Right forelimb (tissue), 1 donor: ENCODE data around the gene FNDC1.
"Not testable (repeated sequence)": the region's sequence is repeated elsewhere in the genome, so short reads cannot be mapped to it uniquely, and the experiment has no call there.

Source experiments
- DNase-seq: peaks from one replicate; pipeline ENCODE4 v3.0.0-alpha.2; 2018

FNDC1 gene

DNA sequence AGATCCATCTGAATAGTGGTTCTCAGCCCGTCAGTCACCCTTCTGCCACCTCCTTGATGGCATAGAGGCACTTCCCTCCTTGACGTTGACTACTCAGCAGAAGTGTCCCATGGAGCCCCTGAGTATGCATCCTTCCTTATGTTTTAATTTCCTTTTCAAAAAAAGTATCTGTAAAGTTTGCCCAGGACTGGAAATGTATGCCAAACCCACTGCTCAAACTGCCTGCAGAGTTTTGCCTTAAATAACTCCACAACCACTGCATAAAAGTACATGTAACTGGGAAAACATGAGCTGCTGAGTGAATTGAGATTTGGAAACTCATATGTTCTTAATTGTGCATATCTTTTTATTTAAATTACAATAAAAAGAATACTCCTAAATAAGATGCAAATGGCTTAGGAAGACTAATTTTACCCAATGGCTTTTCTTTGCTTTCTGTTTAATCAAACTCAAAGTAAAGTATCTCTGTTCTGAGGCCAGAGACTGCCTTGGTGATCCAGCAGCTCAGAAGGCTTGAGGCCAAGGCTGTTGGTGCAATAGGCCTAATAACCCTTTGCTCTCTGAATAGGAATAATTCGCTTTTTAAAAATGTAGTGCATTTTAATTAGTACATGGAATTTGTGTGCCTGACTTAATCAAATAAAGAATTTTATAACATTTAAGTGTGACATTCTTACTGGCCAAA, 90.4 kb downstream of the FNDC1 start:
- no peak for DNase-seq

DNA sequence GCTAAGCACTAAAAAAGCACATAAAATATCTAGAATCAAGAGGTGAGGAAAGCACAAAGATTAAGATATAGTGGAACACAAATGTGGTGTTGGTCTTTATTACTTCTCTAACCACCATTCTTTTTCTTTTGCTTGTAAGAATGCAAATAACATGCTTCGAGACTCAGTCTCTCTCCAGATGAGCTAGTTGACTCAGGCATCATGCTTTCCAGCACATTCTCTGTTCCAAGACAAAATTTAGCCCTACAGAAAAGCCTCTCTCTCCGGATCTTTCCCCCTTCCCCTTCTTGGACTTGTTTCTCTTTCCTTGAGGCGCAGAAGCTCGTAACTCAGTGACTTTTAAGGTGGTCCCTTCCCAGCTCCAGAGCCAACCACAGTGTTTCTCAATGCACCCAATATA, 91.0 kb downstream of the FNDC1 start:
- no peak for DNase-seq

DNA sequence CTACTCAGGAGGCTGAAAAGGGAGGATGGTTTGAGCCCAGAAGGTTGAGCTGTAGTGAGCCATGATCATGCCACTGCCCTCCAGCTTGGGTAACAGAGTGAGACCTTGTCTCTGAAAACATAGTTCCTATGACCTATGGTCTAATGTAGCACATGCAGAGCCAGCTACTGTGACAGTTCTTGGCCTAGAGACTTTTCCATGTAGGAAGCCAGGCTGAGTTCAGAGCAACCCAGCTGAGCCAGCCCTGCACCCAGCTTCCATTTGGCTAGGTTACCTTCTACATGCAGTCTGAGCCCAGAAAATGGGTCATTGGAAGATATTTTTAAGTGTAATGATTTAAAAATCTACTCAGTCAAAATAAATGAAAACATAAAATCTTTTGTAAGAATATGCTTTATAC, 92.8 kb downstream of the FNDC1 start:
- no peak for DNase-seq

DNA sequence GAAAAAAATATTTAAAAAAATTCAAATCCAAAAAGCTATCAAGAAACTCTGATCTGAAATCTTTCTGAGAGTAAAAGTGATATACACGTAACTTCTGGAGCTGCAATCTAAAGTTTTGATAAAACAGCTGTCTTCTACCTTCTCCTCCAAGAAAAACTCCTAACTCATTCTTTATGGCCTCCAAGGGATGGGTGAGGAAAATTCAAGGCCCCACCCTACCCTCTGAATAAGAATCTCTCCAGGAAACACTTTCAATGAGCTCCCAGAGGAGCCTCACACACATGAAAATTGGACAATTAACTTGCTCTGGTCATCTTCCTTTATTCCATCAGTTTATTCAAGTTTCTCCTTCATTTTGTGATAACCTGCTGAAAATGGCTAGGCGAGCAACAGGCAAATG, 93.4 kb downstream of the FNDC1 start:
- DNase-seq = no peak

DNA sequence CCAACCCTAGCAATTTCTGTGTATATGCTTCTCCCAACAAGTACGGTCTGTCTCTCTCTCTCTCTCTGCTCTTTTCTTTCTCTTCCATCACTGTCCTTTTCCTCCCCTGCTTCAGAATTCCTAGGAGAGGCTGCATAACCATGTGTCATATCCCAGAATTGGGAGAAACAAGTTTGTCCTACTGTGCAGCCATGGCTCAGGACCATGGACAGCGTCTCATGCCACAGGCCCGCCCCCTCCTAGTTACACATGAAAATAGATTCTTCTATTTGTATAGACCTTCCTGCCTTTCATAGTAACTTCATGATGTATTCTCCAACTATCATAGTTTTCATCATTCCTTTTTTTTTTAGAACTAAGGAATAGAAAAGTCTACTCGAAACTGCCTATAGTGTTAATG, 98.0 kb downstream of the FNDC1 start:
- DNase-seq = no peak

DNA sequence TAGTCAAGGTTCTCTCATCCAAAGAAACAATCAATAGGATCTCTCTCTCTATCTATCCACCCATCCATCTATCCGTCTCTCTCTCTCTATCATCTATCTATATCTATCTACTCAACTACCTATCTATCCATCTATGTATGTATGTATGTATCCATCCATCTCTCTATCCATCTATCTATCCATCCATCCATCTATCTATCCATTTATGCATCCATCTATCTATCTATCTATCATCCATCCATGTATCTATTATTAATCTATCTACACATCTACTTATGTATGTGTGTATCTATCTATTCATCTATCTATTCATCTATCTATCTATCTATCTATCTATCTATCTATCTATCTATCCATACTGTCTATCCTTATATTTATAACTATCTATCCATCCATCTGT, 99.3 kb downstream of the FNDC1 start:
- no peak for DNase-seq

DNA sequence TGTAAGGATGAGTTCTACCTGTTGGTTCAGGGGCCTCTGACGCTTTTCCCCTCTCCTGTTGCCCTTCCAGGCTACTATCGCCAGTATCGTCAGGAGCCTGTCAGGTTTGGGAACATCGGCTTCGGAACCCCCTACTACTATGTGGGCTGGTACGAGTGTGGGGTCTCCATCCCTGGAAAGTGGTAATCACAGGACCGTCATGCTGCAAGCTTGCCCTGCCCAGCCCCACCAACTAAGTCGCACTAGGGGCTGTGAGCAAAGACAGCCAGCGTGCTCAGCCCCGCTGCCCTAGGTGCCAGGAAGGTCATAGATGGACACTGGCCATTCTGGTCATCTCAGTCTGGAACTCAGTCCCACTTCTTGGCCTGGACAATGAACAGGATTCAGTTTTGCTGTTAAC, 102.1 kb downstream of the FNDC1 start:
- no peak for DNase-seq

DNA sequence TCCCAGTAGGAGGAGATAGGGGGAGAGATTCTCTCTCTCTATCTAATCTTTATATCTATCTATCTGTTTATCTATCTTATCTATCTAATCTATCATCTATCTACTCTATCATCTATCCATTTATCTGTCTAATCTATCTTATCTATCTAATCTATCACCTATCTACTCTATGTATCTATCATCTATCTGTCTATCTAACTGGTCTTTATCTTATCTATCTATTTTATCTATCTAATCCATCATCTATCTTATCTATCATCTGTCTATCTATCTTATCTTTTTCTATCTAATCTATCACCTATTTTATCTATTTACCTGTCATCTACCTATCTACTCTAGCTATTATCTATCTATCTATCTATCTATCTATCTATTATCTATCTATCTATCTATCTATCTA, 109.4 kb downstream of the FNDC1 start:
- no peak for DNase-seq

DNA sequence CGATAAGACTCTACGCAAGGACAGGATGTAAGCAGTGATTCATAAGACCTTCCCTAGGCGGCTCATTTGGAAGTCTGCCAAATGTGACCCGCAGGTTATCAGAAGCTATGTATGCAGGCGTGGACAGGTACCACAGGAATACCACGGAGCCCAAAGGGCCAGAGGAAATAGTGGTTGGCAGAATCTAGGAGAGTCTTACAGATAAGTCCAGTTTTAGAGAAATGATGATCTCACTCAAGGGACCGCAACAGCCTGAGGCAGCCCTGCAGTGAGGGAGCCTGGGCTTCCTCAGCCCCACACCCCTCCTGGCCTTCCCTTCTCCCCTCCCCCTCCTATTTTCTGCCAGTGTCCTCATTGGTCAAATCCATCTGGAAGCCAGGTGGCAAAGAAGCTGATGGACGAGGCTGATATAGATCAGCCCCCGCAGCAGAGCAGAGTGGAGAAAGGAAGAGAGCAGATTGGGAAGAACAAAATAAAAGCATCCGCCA, 110.6 kb downstream of the FNDC1 start:
- no peak for DNase-seq

DNA sequence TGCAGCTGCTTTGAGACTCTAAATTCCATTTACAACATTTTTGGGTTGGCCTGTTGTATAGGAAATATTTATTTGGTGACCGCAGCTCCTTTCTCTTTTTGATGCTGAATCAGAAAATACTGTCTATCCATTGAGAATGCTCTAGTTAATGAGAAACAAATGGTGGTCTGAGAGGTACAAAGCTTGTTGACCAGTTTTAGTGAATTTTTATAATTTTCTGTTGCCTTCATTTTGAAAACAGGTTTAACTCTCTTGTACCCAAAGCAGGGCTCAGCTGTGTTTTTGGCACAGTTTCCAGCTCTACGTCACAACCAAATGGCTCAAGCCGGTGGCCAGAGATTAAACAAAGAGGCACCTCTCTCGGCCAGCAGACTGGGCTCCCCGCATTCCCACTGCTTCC, 113.2 kb downstream of the FNDC1 start:
- DNase-seq = no peak

DNA sequence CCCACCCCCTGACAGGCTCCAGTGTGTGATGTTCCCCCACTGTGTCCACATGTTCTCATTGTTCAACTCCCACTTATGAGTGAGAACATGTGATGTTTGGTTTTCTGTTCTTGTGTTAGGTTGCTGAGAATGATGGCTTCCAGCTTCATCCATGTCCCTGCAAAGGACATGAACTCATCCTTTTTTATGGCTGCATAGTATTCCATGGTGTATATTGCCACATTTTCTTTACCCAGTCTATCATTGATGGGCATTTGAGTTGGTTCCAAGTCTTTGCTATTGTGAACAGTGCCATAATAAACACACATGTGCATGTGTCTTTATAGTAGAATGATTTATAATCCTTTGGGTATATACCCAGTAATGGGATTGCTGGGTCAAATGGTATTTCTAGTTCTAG, 115.5 kb downstream of the FNDC1 start:
- DNase-seq = not testable (repeated sequence)

DNA sequence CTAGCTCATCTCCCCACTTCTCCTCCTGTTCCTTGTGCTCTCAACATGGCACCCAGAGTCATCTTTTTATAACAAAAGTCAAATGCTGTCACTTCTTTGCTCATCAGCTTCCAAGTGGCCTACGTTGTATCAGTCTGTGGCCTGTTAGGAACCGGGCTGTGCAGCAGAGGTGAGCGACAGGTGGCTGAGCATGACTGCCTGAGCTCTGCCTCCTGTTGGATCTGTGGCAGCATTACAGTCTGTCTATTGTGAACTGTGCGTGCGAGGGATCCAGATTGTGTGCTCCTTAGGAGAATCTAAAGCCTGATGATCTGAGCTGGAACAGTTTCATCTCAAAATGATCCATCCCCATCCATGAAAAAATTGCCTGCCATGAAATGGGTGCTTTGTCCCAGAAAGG, 129.6 kb downstream of the FNDC1 start:
- no peak for DNase-seq

DNA sequence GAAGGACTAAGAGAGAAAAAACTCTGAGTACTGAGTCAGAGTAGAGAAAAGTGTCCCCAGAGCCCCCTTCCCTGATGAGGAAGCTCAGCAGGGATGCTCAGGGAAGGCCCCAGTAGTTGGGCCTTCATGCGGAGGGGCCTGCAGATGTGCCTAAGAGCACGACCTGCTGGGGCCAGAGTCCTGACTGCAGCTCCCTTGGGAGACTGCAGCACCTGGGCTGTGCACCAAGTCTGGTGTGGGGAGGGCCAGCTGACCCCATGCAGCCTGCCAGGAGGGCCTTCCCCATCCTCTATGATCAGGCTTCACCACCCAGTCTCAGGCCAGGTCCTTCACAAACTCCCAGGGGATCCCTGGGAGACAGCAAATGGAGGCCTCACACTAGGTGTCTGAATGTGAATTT, 130.4 kb downstream of the FNDC1 start:
- no peak for DNase-seq

DNA sequence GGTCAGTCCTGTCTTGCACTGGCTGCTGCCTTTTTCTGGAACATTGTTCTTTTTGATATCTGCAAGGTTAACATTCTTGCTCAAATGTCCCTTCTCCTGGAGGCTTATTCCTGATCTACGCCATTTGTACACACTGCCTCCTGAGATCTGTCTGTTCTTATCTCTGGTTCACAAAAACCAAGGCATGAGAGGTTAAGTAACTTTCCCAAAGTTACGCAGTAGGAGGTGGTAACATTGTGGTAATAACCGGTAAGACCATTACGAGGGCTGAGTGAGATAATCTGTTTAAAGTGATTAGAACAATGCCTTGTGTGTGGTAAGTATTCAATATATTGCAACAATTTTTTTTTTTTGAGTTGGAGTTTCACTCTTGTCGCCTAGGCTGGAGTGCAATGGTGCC, 132.1 kb downstream of the FNDC1 start:
- DNase-seq = no peak

DNA sequence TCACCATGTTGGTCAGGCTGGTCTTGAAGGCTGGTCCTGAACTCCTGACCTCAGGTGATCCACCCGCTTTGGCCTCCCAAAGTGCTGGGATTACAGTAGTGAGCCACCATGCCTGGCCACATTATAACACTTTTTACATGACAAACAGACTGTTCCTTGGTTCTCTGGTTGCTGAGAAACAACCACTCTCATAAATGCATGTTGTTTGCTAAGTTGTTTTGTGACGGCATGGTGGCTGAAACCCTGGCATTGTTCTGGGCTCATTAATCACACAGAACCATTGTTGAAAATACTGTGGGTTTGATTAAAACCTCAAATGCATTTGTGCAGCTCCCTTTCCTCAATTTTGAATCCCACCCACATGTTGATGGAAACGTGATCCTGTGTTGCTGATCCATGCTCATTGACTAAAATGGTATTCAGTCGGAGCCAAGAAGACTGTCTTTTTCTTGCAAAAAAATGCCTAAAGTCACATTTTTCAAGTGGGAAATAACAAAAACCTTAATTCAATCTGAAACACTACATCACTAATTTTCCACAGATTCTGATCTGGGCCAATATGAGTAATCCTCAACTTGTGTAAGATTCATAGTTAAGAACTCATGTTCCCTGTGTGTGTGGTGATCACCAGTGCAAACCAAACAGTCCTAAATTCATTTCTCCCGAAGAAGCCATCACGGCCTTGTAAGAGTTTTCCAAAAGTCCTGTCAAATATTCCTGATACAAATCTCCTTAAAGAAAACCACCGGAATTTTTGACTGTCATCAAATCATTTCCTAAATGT, 132.8 kb downstream of the FNDC1 start:
- DNase-seq = no peak

DNA sequence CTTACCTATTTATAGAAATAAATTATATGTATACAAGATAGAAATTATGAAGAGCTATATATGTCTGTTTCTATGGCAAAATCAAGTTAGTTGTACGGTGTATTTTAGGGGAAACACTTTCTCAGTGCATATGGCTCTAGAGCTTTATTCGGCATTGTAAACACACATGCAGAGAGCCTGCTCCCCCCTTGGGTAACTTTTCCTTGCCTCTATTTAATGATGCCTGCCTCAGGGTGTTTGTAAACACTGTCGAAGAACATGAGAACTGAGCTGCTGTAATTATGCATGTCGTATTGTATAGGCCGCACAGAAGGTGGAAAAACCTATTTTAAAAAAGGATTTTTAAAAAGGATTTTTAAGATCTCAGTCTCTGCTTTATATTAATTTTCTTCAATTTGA, 133.4 kb downstream of the FNDC1 start:
- no peak for DNase-seq

DNA sequence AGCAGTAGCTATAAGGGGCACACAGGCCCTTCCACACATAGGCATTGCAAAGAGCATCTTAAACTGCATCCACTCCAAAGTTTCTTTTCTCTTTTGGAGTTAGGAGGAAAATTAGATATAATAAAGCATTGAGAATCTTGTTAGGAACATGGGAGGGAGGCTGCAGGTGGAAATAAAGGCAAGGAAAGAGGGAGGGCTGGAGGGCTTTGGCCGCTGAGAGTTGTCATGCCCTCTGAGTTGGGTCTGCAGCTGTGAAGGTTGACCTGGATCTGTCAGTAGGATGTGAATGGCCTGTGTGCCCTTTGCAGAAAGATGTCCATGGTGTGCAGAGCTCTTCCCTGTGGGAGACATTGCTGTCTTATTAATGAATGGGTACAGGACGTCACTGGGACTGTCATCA, 134.0 kb downstream of the FNDC1 start:
- no peak for DNase-seq

DNA sequence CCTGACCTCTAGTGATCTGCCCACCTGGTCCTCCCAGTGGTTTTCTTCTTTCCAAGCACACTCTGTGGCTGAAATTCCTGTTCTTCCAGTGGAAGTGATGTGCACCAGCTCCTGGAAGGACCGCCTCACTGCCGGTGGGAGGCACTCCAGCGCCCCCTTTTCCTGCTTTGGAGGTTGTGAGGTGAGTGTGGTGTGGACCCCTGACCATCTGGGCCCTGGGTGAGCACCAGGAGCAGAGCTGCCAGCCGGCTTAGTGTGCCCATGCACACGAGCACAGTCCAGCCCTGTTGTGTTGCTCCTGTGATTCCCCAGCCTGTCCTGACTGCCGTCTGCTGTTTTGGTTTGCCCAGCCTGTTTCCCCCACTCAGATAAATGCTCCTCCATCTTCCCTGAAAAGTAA, 134.6 kb downstream of the FNDC1 start:
- no peak for DNase-seq

DNA sequence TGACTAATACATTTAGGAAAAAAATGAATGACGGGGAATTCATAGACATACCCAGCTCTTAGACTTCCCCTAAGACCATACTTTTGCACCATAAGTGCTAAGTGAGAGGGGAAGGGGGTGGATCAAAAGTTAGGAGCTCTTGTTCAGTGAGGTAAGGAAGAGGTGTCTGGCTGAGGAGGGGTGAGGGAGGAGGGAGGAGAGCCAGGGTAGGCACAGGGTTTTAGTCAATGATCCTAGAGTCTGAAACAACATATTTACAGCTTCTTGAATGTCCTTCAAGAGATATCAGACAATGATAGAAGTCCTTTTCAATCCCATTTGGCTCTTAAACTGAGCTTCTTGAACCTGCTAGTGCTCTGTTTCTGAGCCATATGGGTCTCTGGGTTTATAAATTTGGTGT, 135.4 kb downstream of the FNDC1 start:
- no peak for DNase-seq

DNA sequence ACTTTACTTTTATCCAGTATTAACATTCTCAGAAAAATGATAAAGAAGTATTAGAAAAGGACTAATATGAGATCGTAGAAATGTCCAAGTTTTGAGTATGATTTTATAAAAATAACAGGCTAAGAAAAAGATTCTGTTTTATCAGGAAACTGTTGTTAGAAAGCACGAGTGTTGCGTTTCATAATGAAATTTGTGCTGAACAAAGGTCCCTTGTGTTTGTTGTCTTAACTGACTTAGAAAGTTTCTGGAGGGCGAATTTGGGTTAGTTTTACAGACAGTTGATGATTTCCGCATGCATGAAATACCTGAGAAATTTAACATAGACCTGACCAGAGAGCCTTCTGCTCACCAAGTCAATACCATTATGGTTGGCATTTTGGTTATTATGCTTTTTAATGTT, 136.0 kb downstream of the FNDC1 start:
- no peak for DNase-seq

DNA sequence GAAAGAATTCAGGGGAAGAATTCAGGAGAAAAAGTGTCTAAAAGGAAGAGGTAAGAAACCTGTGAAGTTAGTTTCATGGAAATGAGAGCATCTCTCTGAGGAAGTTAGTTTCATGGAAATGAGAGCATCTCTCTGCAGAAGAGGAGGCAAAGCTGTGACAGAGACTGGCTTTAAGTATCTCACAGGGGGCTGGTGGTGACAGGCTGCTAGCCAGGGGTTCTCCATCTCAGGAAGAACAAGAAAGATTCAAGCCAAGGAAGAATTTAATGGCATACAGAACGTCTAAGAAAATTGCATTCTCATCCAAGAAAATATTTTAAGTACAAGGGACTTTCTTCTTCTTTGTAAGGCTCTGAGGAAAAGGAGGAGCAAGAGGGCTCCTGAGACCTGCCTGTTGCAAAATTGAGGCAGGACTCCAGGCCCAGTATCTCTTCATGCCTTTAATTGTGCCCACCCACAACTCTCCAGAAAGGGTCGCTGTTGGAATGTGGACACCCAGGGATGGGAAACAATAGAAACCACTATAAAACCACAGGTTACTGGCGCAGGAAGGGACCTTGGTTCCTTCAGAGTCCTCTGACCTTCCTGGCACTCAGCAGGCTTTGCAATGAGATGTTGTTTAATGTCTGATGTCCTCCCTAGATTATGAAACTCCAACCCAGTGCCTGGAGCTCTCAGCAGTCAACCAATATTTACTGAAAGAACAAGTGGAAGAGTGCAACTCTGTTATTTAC, 136.8 kb downstream of the FNDC1 start:
- no peak for DNase-seq

DNA sequence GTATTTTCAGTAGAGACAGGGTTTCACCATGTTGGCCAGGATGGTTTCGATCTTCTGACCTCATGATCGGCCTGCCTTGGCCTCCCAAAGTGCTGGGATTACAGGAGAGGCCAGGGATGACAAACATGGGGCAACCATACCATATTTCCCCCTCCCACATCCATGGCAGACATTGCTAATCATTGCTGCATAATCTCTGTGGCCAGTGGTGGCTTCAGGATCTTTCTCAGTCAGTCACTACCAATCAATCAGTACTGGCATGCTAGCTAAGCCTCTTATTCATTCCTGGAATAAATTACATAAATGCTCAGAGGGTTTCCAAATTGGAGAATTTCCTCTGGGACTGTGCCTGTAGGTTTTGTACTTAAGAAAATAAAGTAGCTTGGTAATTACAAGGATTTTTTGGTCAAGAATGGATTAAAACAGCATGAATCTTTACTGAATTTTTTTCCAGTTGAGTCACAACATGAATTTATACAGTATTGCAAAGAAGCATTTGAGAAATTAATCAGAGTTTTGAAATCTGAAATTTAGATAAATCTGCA, 138.1 kb downstream of the FNDC1 start:
- no peak for DNase-seq

DNA sequence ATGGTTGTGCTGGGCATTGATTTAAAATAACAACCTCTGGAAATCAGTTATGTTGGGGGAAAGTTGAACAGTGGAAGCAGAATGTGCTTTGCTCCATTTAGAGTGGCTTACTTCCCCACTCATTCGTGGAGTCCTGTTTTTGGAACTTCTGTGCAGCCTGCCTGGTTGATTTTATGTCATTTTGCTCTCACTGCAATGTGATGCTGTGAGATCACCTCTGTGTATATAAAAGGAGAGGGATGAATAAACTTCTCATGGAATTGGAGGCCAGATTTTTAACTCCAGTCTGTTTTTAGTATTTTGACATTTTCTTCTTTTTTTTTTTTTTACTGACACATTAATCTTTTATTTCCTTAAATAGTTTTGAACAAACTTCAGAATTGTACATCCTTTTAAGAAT, 139.0 kb downstream of the FNDC1 start:
- DNase-seq = no peak

DNA sequence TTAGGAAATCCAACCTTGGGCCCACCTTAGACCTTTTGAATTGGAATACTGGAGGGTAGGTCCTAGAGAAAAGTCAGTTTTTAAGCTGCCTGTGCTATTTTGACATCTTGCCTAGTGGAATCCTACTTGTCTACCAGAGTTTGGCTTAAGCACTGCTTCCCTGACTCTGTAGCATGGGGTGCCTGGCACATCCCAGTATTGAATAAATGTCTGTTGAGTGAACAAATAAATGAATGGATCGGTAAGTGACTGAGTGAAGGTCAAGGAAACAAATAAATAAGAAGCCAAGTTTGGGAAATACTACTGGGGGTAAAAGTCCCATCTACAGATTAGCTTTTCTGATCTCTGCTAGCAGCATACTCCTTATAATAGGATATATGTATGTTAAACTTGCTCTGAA, 140.5 kb downstream of the FNDC1 start:
- no peak for DNase-seq
